Anterior cingulate cortex (tissue), 58 donors: Measurements from ENCODE around the gene ABCA1.
A peak's percentile ranks its signal among the peaks of the same experiment; 100 is the strongest.
"Not testable (repeated sequence)": the region's sequence is repeated elsewhere in the genome, so short reads cannot be mapped to it uniquely, and the experiment has no call there.

Experiments used
- DNase-seq, 58 donors: peaks; one replicate each; lab custom pipeline; 2025; lab: John Stamatoyannopoulos, UW

Gene ABCA1

GRCh38 chr9:104775574-104775936 is 152.4 kb downstream of the ABCA1 start:
- DNase-seq = no peak

GRCh38 chr9:104774831-104775573 is 153.0 kb downstream of the ABCA1 start:
- DNase-seq = no peak

- DNase-seq = no peak
These were observed 153.8 kb downstream of the ABCA1 start for GRCh38 chr9:104774132-104774531.

GRCh38 chr9:104772714-104773510 is 155.0 kb downstream of the ABCA1 start:
- DNase-seq = no peak

GRCh38 chr9:104769655-104770054 is 158.3 kb downstream of the ABCA1 start:
- DNase-seq = no peak

- not testable (repeated sequence) for DNase-seq
These were observed 158.9 kb downstream of the ABCA1 start for GRCh38 chr9:104769029-104769428.

GRCh38 chr9:104767507-104767906 is 160.4 kb downstream of the ABCA1 start:
- DNase-seq = no peak

- no peak for DNase-seq
These were observed 161.9 kb downstream of the ABCA1 start for GRCh38 chr9:104766025-104766424.

- DNase-seq = no peak
These were observed 162.8 kb downstream of the ABCA1 start for GRCh38 chr9:104765138-104765537.

GRCh38 chr9:104758974-104759373 is 169.0 kb downstream of the ABCA1 start:
- DNase-seq = peak in 1 of 58 donors; percentile 4

- no peak for DNase-seq
These were observed 177.7 kb downstream of the ABCA1 start for GRCh38 chr9:104750185-104750767.

- peak in 2 of 58 donors; percentile 20 to 55 for DNase-seq
These were observed 179.5 kb downstream of the ABCA1 start for GRCh38 chr9:104748359-104749031.

- DNase-seq = peak; percentile 68 to 97 (median 86)
These were observed 180.2 kb downstream of the ABCA1 start, which contains the start of gene NIPSNAP3A for GRCh38 chr9:104747565-104748358. TSS of gene NIPSNAP3A (plus strand) at chr9:104747683. CDS start at chr9:104747793, 110 bp downstream.

- DNase-seq = no peak
These were observed 180.8 kb downstream of the ABCA1 start for GRCh38 chr9:104747245-104747564.

GRCh38 chr9:104746798-104747197 is 181.2 kb downstream of the ABCA1 start:
- no peak for DNase-seq

- DNase-seq = no peak
These were observed 181.7 kb downstream of the ABCA1 start for GRCh38 chr9:104746285-104746684.

- DNase-seq = no peak
These were observed 182.1 kb downstream of the ABCA1 start for GRCh38 chr9:104745852-104746251.

GRCh38 chr9:104743376-104743985 is 184.5 kb downstream of the ABCA1 start:
- DNase-seq = peak in 10 of 58 donors; percentile 0 to 69 (median 11)

GRCh38 chr9:104740621-104741020 is 187.3 kb downstream of the ABCA1 start:
- no peak for DNase-seq

- no peak for DNase-seq
These were observed 189.5 kb downstream of the ABCA1 start for GRCh38 chr9:104738452-104738851.
